OCI-LY1 (cell line): ENCODE data around the gene DSG1.

Experiments
- CTCF ChIP-seq: fragments of 200-600 bp; sonication (generic), shearing (Covaris generic); IDR thresholded peaks from 2 replicates; pipeline ENCODE4 v1.5.1; 2017; ENCODE audit warnings: mild to moderate bottlenecking, antibody characterized with exemption, low read length, moderate library complexity, mixed read lengths
- EZH2 ChIP-seq: fragments of 200-600 bp; sonication (generic), shearing (Covaris generic); IDR thresholded peaks from 2 replicates; pipeline ENCODE4 v1.8.0; 2017; ENCODE audit warnings: borderline replicate concordance, mixed run types, mild to moderate bottlenecking, antibody characterized with exemption, low read length, moderate library complexity, mixed read lengths

- no peak for TF ChIP-seq CTCF
- TF ChIP-seq EZH2, result no peak
Observed at GRCh38 chr18:31316974-31317373, 986 bp upstream of the DSG1 start.
